ENCODE results near the gene ABHD12.

Gene ABHD12

GRCh38 chr20:25372584-25373336, 17.9 kb downstream of the ABHD12 start:
- Mint-ChIP-seq H3K27ac (no peak overlapping the region), H3K4me1 (ENCODE audit: low read depth) (peaks cover 23% of the 10 kb centered on the region), H3K9me3 (no peaks in the 10 kb centered on the region), H3K4me3 (no peak overlapping the region), H3K27me3 (no peaks in the 10 kb centered on the region), H3K36me3 (ENCODE audit: low read depth) (peaks cover 30% of the 10 kb centered on the region)
- no peak for DNase-seq

GRCh38 chr20:25369971-25370370, 20.7 kb downstream of the ABHD12 start:
- no peaks in the 10 kb centered on the region for H3K9me3 Mint-ChIP-seq
- no peaks in the 10 kb centered on the region for H3K27me3 Mint-ChIP-seq
- no peak for DNase-seq
- no peak overlapping the region for H3K4me3 Mint-ChIP-seq
- H3K4me1 Mint-ChIP-seq (ENCODE audit: low read depth): peaks cover 23% of the 10 kb centered on the region
- H3K36me3 Mint-ChIP-seq (ENCODE audit: low read depth): peaks cover 30% of the 10 kb centered on the region
- no peak overlapping the region for H3K27ac Mint-ChIP-seq

GRCh38 chr20:25369529-25369928, 21.1 kb downstream of the ABHD12 start:
- Mint-ChIP-seq H3K4me3 (no peak overlapping the region), H3K27ac (no peak overlapping the region), H3K36me3 (ENCODE audit: low read depth) (peaks cover 26% of the 10 kb centered on the region), H3K27me3 (no peaks in the 10 kb centered on the region), H3K4me1 (ENCODE audit: low read depth) (peaks cover 21% of the 10 kb centered on the region), H3K9me3 (no peaks in the 10 kb centered on the region)
- DNase-seq: no peak

- H3K36me3 Mint-ChIP-seq (ENCODE audit: low read depth): peaks cover 24% of the 10 kb centered on the region
- no peak overlapping the region for H3K4me3 Mint-ChIP-seq
- H3K9me3 Mint-ChIP-seq: no peaks in the 10 kb centered on the region
- DNase-seq: no peak
- H3K27ac Mint-ChIP-seq: no peak overlapping the region
- H3K27me3 Mint-ChIP-seq: no peaks in the 10 kb centered on the region
- H3K4me1 Mint-ChIP-seq (ENCODE audit: low read depth): peaks cover 18% of the 10 kb centered on the region
Measured at GRCh38 chr20:25368976-25369375, 21.7 kb downstream of the ABHD12 start.

- no peaks in the 10 kb centered on the region for H3K9me3 Mint-ChIP-seq
- no peak overlapping the region for H3K27ac Mint-ChIP-seq
- peaks cover 17% of the 10 kb centered on the region for H3K4me1 Mint-ChIP-seq (ENCODE audit: low read depth)
- no peaks in the 10 kb centered on the region for H3K27me3 Mint-ChIP-seq
- H3K4me3 Mint-ChIP-seq: no peak overlapping the region
- no peak for DNase-seq
- H3K36me3 Mint-ChIP-seq (ENCODE audit: low read depth): peaks cover 23% of the 10 kb centered on the region
Measured at GRCh38 chr20:25368526-25368925, 22.1 kb downstream of the ABHD12 start.

- H3K4me3 Mint-ChIP-seq: no peak overlapping the region
- H3K27ac Mint-ChIP-seq: no peak overlapping the region
- no peaks in the 10 kb centered on the region for H3K27me3 Mint-ChIP-seq
- H3K9me3 Mint-ChIP-seq: no peaks in the 10 kb centered on the region
- peaks cover 3% of the 10 kb centered on the region for H3K4me1 Mint-ChIP-seq (ENCODE audit: low read depth)
- H3K36me3 Mint-ChIP-seq (ENCODE audit: low read depth): peaks cover 13% of the 10 kb centered on the region
- no peak for DNase-seq
Measured at GRCh38 chr20:25364879-25365699, 25.5 kb downstream of the ABHD12 start.

GRCh38 chr20:25364180-25364788, 26.4 kb downstream of the ABHD12 start:
- DNase-seq: no peak
- no peaks in the 10 kb centered on the region for H3K9me3 Mint-ChIP-seq
- H3K4me3 Mint-ChIP-seq: no peak overlapping the region
- peaks cover 13% of the 10 kb centered on the region for H3K36me3 Mint-ChIP-seq (ENCODE audit: low read depth)
- peaks cover 3% of the 10 kb centered on the region for H3K4me1 Mint-ChIP-seq (ENCODE audit: low read depth)
- no peak overlapping the region for H3K27ac Mint-ChIP-seq
- H3K27me3 Mint-ChIP-seq: no peaks in the 10 kb centered on the region

- Mint-ChIP-seq H3K27ac (no peak overlapping the region), H3K36me3 (ENCODE audit: low read depth) (peaks cover 5% of the 10 kb centered on the region), H3K9me3 (no peaks in the 10 kb centered on the region), H3K27me3 (no peaks in the 10 kb centered on the region), H3K4me1 (ENCODE audit: low read depth) (peaks cover 17% of the 10 kb centered on the region), H3K4me3 (no peak overlapping the region)
- DNase-seq: no peak
Measured at GRCh38 chr20:25361287-25361683, 29.4 kb downstream of the ABHD12 start.

GRCh38 chr20:25360631-25361286, 29.9 kb downstream of the ABHD12 start:
- Mint-ChIP-seq H3K9me3 (no peaks in the 10 kb centered on the region), H3K27me3 (no peaks in the 10 kb centered on the region), H3K36me3 (ENCODE audit: low read depth) (peaks cover 5% of the 10 kb centered on the region), H3K4me1 (ENCODE audit: low read depth) (peaks cover 19% of the 10 kb centered on the region), H3K4me3 (no peak overlapping the region), H3K27ac (no peak overlapping the region)
- no peak for DNase-seq

- no peak for DNase-seq
- Mint-ChIP-seq H3K4me3 (no peak overlapping the region), H3K27me3 (no peaks in the 10 kb centered on the region), H3K36me3 (ENCODE audit: low read depth) (no peaks in the 10 kb centered on the region), H3K9me3 (no peaks in the 10 kb centered on the region), H3K27ac (no peak overlapping the region), H3K4me1 (ENCODE audit: low read depth) (peaks cover 29% of the 10 kb centered on the region)
Measured at GRCh38 chr20:25356271-25356933, 34.2 kb downstream of the ABHD12 start.

- H3K27me3 Mint-ChIP-seq: no peaks in the 10 kb centered on the region
- DNase-seq: no peak
- H3K27ac Mint-ChIP-seq: no peak overlapping the region
- no peak overlapping the region for H3K4me3 Mint-ChIP-seq
- no peaks in the 10 kb centered on the region for H3K36me3 Mint-ChIP-seq (ENCODE audit: low read depth)
- no peaks in the 10 kb centered on the region for H3K9me3 Mint-ChIP-seq
- peaks cover 26% of the 10 kb centered on the region for H3K4me1 Mint-ChIP-seq (ENCODE audit: low read depth)
Measured at GRCh38 chr20:25355866-25356265, 34.8 kb downstream of the ABHD12 start.

GRCh38 chr20:25355011-25355595, 35.5 kb downstream of the ABHD12 start:
- Mint-ChIP-seq H3K4me3 (no peak overlapping the region), H3K4me1 (ENCODE audit: low read depth) (peaks cover 28% of the 10 kb centered on the region), H3K27ac (no peak overlapping the region), H3K36me3 (ENCODE audit: low read depth) (no peaks in the 10 kb centered on the region), H3K27me3 (no peaks in the 10 kb centered on the region), H3K9me3 (no peaks in the 10 kb centered on the region)
- DNase-seq: no peak

- no peak for DNase-seq
- no peaks in the 10 kb centered on the region for H3K36me3 Mint-ChIP-seq (ENCODE audit: low read depth)
- no peaks in the 10 kb centered on the region for H3K9me3 Mint-ChIP-seq
- no peaks in the 10 kb centered on the region for H3K27me3 Mint-ChIP-seq
- H3K27ac Mint-ChIP-seq: no peak overlapping the region
- no peak overlapping the region for H3K4me3 Mint-ChIP-seq
- H3K4me1 Mint-ChIP-seq (ENCODE audit: low read depth): peaks cover 28% of the 10 kb centered on the region
Measured at GRCh38 chr20:25353747-25354705, 36.6 kb downstream of the ABHD12 start.
